SW 1271 (cell line): ENCODE data around the gene MCAT.
"Not testable (repeated sequence)": the region's sequence is repeated elsewhere in the genome, so short reads cannot be mapped to it uniquely, and the experiment has no call there.

ENCODE experiments used
- DNase-seq, 2 experiments: peaks; one replicate each; lab custom pipeline; 2025; lab: John Stamatoyannopoulos, UW

The MCAT gene

GRCh38 chr22:43153899-43154298 lies 10.7 kb upstream of the MCAT start:
- DNase-seq, result no peak

DNA sequence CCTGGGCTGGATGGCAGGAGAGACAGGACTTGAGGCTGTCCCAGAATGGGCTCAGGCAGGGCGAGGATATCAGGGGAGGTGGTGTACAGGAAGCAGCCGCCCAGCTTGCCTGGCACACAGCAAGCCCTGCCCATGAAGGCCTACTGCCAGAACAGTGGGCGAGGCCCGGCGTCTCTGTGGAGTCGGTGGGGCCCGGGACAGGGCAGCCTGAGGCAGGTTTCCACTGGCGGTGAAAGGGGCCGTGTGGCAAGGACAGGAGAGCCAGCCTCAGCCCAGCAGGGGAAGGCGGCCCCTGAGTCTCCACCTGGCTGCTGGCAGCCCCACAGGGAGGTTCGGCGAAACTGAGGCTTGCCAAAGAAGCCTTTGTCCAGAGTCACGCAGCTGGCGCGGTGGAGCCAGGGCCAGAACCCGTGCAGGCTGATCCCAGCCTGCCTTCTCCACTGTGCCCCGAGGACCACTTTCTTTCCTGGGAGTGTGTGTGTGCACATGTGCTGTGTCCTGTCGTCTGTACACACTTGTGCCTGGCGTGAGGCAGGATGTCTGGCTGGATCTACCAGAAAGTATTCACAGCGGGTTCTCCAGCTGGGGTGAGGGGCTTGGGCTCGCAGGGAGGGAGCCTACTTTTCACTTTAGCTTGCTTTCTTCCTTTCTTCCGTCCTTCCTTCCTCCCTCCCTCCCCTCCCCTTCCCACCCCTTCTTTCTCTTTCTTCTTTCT lies 9.3 kb upstream of the MCAT start:
- DNase-seq, result peak; percentile 34 to 45

DNA sequence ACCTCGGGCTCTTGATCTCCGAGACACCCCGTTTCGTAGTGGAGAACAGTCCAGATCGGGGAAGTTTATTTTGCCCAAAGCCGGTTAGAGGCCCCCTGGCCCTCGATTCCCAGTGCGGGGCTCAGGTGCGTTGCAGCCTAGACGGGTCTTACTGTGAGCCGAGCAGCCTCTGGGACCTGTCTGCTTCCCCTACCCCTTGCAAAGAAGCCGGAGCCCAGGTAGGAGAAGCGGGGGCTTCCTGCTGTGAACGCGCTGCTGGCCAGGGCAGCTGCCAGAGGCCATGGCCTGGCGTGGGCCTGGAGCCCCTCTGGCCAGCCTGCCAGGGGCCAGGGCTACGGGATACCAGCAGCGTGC lies 8.8 kb upstream of the MCAT start:
- no peak for DNase-seq

DNA sequence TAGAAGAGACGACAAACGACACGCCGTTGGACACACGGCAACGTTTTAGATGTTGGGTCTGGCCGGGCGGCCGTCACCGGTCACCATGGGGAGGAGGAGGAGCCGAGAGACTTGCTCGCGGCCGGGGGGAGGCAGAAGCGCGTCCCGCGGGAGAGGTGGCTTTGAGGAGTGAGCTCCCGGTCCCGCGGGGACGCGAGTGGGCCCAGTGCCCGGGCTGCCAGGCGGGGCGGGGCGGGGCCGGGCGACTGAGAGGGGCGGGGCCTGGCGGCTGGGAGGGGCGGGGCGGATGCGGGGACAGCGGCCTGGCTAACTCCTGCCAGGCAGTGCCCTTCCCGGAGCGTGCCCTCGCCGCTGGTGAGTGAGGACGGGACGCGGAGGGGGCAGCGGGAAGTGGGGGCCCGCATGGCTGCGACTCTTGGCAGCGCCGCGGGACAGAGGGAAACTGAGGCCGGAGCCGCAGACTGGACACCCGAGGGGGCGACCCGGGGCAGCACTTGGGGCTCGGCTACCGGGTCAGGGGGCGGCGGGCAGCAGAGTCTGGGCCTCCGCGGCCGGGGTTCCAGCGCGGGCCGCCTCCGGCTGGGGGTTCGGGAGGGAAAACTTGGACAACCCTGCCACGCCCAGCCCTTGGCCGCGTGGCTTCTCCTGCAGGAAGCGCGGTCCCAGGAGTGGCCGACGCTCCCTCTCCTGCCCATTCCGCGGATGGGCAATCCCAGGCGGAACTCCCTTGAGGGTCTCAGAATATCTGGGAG lies 8.2 kb upstream of the MCAT start, which contains the start of gene TSPO:
TSPO (plus strand) TSS at position 309 of the 752 bp plus-strand sequence. CDS start 7,680 bp downstream, outside the sequence.
- DNase-seq, result peak in 1 of 2 experiments; percentile 38

GRCh38 chr22:43150731-43151206 lies 7.6 kb upstream of the MCAT start:
- no peak for DNase-seq

- no peak for DNase-seq
Measured at GRCh38 chr22:43148581-43148980, 5.4 kb upstream of the MCAT start.

DNA sequence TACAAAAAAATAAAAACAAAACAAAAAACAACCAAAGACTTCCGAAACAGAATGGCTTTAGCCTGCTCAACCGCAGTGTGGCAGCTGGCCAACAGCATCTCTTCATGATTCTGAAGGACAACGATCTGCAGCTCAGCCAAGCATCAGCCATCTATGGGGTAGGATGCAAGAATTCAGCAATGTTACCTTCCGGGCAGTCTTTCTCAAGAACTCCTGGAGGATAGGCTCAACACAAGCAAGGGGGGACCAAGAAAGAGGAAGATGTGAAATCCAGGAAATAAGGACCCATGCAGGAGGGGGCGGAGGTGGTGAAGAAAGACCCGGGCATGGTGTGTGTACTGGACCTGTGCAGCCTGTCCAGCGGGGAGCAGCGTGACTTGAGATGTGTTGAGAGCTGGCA lies 4.6 kb upstream of the MCAT start:
- no peak for DNase-seq

DNA sequence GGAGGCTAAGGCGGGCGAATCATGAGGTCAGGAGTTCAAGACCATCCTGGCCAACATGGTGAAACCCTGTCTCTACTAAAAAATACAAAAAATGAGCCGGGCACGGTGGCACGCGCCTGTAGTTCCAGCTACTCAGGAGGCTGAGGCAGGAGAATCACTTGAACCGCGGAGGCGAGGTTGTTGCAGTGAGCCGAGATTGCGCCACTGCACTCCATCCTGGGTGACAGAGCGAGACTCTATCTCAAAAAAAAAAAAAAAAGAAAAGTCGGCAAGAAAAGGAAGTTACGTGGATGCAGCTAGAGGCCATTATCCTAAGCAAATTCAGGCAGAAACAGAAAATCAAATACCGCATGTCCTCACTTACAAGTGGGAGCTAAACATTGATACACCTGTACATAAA lies 3.1 kb upstream of the MCAT start:
- DNase-seq, result not testable (repeated sequence)

DNA sequence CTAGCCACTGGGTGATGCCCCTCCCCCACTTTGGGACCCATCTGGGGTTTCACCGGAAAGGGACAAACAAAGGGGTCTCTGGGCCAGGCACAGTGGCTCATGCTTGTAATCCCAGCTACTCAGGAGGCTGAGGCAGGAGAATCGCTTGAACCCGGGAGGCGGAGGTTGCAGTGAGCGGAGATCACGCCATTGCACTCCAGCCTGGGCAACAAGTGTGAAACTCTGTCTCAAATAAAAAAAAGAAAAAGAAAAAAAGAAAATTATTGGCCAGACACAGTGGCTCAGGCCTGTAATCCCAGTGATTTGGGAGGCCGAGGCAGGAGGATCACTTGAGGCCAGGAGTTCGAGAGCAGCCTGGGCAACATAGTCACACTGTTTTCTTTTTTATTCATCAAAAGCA lies 2.2 kb upstream of the MCAT start:
- DNase-seq, result not testable (repeated sequence)

DNA sequence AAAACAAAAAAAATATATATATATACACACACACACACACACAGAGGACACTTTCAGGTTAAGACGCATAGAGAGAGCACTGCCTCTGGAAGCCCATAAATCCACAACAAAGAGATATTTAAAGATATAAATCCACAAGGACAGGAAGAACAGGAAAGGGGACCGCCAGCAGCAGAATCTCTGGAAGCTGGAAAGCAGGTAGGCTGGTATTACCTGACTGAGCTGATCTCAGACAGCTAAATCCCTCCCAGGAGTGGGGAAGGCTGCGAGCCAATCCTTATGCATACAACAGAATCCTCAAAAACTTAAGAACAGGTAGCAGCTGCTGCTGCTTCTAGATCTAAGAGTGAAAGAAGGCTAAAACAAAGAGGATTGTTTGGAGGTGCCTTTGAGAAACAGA lies 1.8 kb upstream of the MCAT start:
- no peak for DNase-seq

GRCh38 chr22:43136801-43137200 lies 6.4 kb downstream of the MCAT start:
- no peak for DNase-seq

- no peak for DNase-seq
Measured at GRCh38 chr22:43136255-43136654, 6.9 kb downstream of the MCAT start.

DNA sequence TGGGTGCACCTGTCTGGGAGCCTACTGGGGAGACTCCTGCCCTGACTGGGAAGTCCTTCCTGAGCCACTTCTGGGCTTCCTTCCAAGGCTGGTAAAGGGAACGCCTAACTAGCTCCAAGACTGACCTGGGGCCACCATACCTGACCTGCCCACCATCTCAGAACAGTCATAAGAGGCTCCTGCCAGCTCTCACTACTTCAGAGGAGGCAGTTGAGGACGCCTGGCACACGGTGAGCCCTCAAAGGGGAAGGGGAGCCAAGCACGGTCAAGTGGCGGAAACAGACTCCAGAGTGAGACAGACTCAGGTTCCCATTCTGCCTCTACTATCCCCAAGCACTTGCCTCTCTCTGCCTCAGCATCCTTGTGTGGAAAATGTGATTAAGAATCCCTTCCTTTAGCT lies 7.6 kb downstream of the MCAT start:
- no peak for DNase-seq

DNA sequence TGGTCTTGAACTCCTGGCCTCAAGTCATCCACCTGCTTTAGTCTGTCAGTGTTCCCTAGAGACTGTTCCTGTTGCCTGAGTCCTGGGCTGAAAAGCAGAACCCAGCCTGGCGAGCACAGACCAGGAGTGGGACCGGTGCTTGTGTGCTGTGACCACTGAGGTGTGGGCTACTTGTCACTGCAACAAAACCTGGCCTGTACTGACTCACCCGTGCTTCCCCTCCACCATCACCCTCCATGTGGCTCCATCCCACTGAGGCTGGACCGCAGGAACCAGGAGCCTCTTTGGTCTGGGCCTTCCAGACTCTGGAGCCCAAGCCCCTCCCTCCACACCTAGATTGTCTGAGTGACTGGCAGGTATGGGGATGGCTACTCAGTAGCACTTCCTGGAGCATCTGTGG lies 8.6 kb downstream of the MCAT start:
- DNase-seq, result no peak

GRCh38 chr22:43133401-43133800 lies 9.8 kb downstream of the MCAT start:
- DNase-seq, result no peak

GRCh38 chr22:43131773-43132501 lies 11.3 kb downstream of the MCAT start:
- DNase-seq, result no peak

DNA sequence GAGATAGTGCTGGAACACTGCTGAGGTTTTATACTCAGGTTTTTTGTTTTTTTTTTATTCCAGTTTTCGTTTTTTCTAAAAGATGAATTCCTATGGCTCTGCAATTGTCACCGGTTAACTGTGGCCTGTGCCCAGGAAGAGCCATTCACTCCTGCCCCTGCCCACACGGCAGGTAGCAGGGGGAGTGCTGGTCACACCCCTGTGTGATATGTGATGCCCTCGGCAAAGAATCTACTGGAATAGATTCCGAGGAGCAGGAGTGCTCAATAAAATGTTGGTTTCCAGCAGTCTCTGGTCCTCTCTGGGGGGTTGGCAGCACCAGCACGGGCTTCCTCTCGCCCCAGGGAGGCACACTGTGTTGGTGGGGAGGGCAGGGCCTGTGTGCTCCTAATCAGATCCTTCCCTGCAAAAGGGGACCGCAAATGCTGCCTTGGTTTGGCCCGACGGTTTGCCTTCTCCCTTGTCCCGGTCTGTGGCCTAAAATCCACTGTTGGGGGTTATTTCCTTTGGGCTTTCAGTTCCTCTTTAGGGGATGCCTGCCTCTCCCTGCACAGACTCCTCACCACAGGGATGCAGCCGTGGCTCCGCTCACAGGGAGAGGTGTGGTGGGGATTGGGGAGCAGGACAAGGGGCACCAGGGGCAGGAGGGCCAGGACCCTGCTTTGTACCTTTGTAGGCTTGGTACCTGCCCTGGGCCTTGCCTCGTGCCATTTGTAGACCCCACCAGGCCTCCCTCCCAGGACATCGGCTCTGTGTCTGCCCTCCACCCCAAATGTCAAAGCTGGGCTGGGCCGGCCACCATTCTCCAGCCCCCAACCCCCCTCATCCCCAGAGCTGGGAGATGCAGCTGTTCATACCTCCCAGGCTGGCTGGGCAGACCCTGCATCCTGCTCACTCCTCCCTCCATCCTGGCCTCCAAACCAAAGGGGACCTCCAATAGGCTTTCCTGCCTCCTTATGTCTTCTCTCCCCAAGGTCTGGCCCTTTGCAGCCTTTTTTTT lies 13.5 kb downstream of the MCAT start:
- DNase-seq, result no peak

DNA sequence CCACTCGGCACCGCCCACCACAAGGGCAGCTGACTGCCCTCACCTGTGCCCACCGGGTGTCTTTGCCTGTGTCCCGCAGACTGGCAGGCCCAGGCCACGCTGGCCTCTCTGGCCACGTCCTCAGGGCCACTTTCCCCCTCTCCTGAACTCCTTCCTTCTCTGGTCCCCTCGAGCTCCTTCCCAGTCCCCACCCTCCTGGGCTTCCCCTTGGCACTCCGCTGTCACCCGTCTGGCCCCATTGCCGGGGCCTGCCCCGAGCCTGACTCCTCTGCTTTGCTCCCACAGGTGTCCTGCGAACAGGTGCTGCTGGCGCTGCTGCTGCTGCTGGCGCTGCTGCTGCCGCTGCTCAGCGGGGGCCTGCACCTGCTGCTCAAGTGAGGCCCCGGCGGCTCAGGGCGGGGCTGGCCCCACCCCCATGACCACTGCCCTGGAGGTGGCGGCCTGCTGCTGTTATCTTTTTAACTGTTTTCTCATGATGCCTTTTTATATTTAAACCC lies 14.2 kb downstream of the MCAT start:
- DNase-seq, result no peak

- DNase-seq, result no peak
Measured at GRCh38 chr22:43128116-43128515, 15.1 kb downstream of the MCAT start.

GRCh38 chr22:43127166-43127908 lies 15.9 kb downstream of the MCAT start:
- DNase-seq, result no peak
